ENCODE data around the gene CYFIP2.

DNA sequence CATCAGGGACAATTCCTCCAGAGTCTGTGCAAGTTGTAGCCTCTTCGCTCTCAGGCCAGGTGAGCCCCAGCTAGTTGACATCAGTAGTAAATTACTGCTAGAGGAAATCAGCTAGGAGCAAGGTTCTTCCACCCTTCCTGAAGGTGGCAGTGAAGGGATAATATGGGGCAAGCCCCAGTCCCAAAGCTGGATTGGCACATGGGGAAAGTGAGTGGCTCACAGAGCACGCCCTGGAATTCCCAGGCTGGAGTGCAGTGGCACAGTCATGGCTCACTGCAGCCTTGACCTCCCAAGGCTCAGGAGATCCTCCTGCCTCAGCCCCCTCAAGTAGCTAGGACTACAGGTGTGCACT is 82.1 kb downstream of the CYFIP2 start:
- TF ChIP-seq EZH2 (optimal IDR thresholded peaks at IDR 0.05; ENCODE audit: low read depth, low read length): no peak
- TF ChIP-seq, protein P1, sequence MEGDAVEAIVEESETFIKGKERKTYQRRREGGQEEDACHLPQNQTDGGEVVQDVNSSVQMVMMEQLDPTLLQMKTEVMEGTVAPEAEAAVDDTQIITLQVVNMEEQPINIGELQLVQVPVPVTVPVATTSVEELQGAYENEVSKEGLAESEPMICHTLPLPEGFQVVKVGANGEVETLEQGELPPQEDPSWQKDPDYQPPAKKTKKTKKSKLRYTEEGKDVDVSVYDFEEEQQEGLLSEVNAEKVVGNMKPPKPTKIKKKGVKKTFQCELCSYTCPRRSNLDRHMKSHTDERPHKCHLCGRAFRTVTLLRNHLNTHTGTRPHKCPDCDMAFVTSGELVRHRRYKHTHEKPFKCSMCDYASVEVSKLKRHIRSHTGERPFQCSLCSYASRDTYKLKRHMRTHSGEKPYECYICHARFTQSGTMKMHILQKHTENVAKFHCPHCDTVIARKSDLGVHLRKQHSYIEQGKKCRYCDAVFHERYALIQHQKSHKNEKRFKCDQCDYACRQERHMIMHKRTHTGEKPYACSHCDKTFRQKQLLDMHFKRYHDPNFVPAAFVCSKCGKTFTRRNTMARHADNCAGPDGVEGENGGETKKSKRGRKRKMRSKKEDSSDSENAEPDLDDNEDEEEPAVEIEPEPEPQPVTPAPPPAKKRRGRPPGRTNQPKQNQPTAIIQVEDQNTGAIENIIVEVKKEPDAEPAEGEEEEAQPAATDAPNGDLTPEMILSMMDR (IDR thresholded peaks at IDR 0.05; ENCODE audit: low read length): no peak
